GM23248 (cell line): ENCODE data around the gene PIEZO2. TPM values are rescaled to one million over a fixed set of nuclear protein-coding genes. Genes with fewer than 3 reads are reported as not detected.

ENCODE experiments used
- DNase-seq: peaks from one replicate; pipeline ENCODE4 v3.0.0-alpha.2; 2015
- H2AFZ ChIP-seq: fragments of 200-600 bp; sonication (generic); 2 replicates; pipeline ENCODE4 v1.6.1; 2016; ENCODE audit warnings: antibody characterized with exemption
- H3F3A ChIP-seq: fragments of 200-600 bp; sonication (generic); 2 replicates; pipeline ENCODE4 v1.6.1; 2016; ENCODE audit warnings: mild to moderate bottlenecking, antibody characterized with exemption, mixed run types; ENCODE audit not compliant: insufficient read depth
- H3K27ac ChIP-seq: fragments of 200-600 bp; sonication (generic); 2 replicates; pipeline ENCODE4 v1.5.1; 2016; ENCODE audit warnings: mild to moderate bottlenecking
- H3K27me3 ChIP-seq: fragments of 200-600 bp; sonication (generic); replicated peaks from 2 replicates; pipeline ENCODE4 v1.6.1; 2016; ENCODE audit warnings: mild to moderate bottlenecking; ENCODE audit not compliant: insufficient read depth
- H3K36me3 ChIP-seq: fragments of 200-600 bp; sonication (generic); 2 replicates; pipeline ENCODE4 v1.6.1; 2016; ENCODE audit warnings: low read depth, mild to moderate bottlenecking
- H3K4me1 ChIP-seq: fragments of 200-600 bp; sonication (generic); 2 replicates; pipeline ENCODE4 v1.6.1; 2016; ENCODE audit warnings: mild to moderate bottlenecking; ENCODE audit not compliant: insufficient read depth
- H3K4me2 ChIP-seq: fragments of 200-600 bp; sonication (generic); one replicate; pipeline ENCODE4 v1.6.1; 2016; ENCODE audit warnings: mild to moderate bottlenecking; ENCODE audit not compliant: unreplicated experiment
- H3K4me3 ChIP-seq: fragments of 200-600 bp; sonication (generic); 2 replicates; pipeline ENCODE4 v1.5.1; 2016; ENCODE audit warnings: mild to moderate bottlenecking
- H3K79me2 ChIP-seq: fragments of 200-600 bp; sonication (generic); 2 replicates; pipeline ENCODE4 v1.6.1; 2016; ENCODE audit warnings: mild to moderate bottlenecking; ENCODE audit not compliant: insufficient read depth
- H3K9ac ChIP-seq: fragments of 200-600 bp; sonication (generic); 2 replicates; pipeline ENCODE4 v1.6.1; 2016; ENCODE audit warnings: mild to moderate bottlenecking
- H3K9me2 ChIP-seq: fragments of 200-600 bp; sonication (generic); 2 replicates; pipeline ENCODE4 v1.6.1; 2016; ENCODE audit warnings: mixed run types, mild to moderate bottlenecking, moderate library complexity; ENCODE audit not compliant: insufficient read depth
- H3K9me3 ChIP-seq: fragments of 200-600 bp; sonication (generic); one replicate; pipeline ENCODE4 v1.6.1; 2017; ENCODE audit warnings: low read depth
- H4K20me1 ChIP-seq: fragments of 200-600 bp; sonication (generic); 2 replicates; pipeline ENCODE4 v1.6.0; 2016; ENCODE audit not compliant: insufficient read depth
- EZH2 ChIP-seq: fragments of 200-600 bp; sonication (generic); IDR thresholded peaks from 2 replicates; pipeline ENCODE4 v1.6.1; 2018; ENCODE audit warnings: antibody characterized with exemption, mild to moderate bottlenecking; ENCODE audit not compliant: insufficient read depth, poor library complexity, severe bottlenecking
- EZH2phosphoT487 ChIP-seq: fragments of 200-600 bp; sonication (generic); IDR thresholded peaks from 2 replicates; pipeline ENCODE4 v1.6.1; 2018; ENCODE audit warnings: antibody characterized with exemption, moderate library complexity, mild to moderate bottlenecking, low read depth; ENCODE audit not compliant: insufficient read depth
- WGBS, 2 experiments: methylation state at CpG; one replicate each; pipeline ENCODE4 v1.1.6; 2015 to 2017; ENCODE audit warnings: low lambda C conversion rate in 2 of 2, low coverage in 1 of 2; ENCODE audit errors: missing lambda C conversion rate in 2 of 2; 5-methylcytosine and 5-hydroxymethylcytosine counted together
- in situ Hi-C: fragments of 300-500 bp; cut with MboI; formaldehyde crosslinking; loops from 2 replicates; pipeline ENCODE4 v1.15.0; 2020
- polyA plus RNA-seq: library from polyadenylated mRNA; unstranded; fragments of >200 nt; fragmentation: Nextera tagmentation; extraction: Ambion mirVana; gene quantifications from 2 replicates; pipeline ENCODE4 v1.2.1, GENCODE V29; 2016
- total RNA-seq: library from RNA; depleted of rRNA; stranded (reverse); fragments of >200 nt; shearing (Covaris generic); gene quantifications from 2 replicates; pipeline ENCODE4 v1.2.3, GENCODE V29; 2014

PIEZO2 gene
- total and polyA plus RNA-seq, 2 experiments from 2014 or later, result 0.93 to 1.5 TPM

- Histone ChIP-seq H3K9me2 (no peaks in the 10 kb centered on the region), H3K4me2 (no peak overlapping the region), H4K20me1 (no peaks in the 10 kb centered on the region), H3K9me3 (no peaks in the 10 kb centered on the region), H2AFZ (no peak overlapping the region), H3K36me3 (no peaks in the 10 kb centered on the region), H3K27me3 (no peaks in the 10 kb centered on the region; the same call in 1 of the 2 replicates), H3K27ac (no peak overlapping the region), H3K79me2 (no peaks in the 10 kb centered on the region), H3K9ac (no peak overlapping the region), H3K4me1 (no peaks in the 10 kb centered on the region), H3F3A (no peaks in the 10 kb centered on the region), H3K4me3 (no peak overlapping the region)
- in situ Hi-C loops, result no loop called here
- 52 to 55% methylated on average over 9 of the region's 9 CpGs for WGBS, 2 experiments
- TF ChIP-seq EZH2phosphoT487 (no peak), EZH2 (no peak)
- no peak for DNase-seq
Measured at GRCh38 chr18:10663750-10664149, 485.6 kb downstream of the PIEZO2 start.

- no peaks in the 10 kb centered on the region for H3F3A ChIP-seq
- no peaks in the 10 kb centered on the region for H4K20me1 ChIP-seq
- peak; percentile 48 for DNase-seq
- 43 to 47% methylated on average over 2 of the region's 2 CpGs for WGBS, 2 experiments
- no peaks in the 10 kb centered on the region; the same call in 1 of the 2 replicates for H3K27me3 ChIP-seq
- no peak overlapping the region for H3K27ac ChIP-seq
- H3K9ac ChIP-seq, result 0 out of 2 replicates have a peak overlapping the region, but pooled peaks have one; percentile 12
- H3K36me3 ChIP-seq, result no peaks in the 10 kb centered on the region
- no peaks in the 10 kb centered on the region for H3K9me3 ChIP-seq
- H3K4me3 ChIP-seq, result no peak overlapping the region
- H2AFZ ChIP-seq, result no peak overlapping the region
- in situ Hi-C loops, result no loop called here
- no peak overlapping the region for H3K4me2 ChIP-seq
- TF ChIP-seq EZH2phosphoT487, result no peak
- TF ChIP-seq EZH2, result no peak
- H3K4me1 ChIP-seq, result no peaks in the 10 kb centered on the region
- no peaks in the 10 kb centered on the region for H3K79me2 ChIP-seq
- H3K9me2 ChIP-seq, result no peaks in the 10 kb centered on the region
Measured at GRCh38 chr18:10661317-10661716, 488.1 kb downstream of the PIEZO2 start.

GRCh38 chr18:10660179-10660884 is 489.0 kb downstream of the PIEZO2 start:
- Histone ChIP-seq H3K9me3 (no peaks in the 10 kb centered on the region), H3K36me3 (no peaks in the 10 kb centered on the region), H3K27me3 (no peaks in the 10 kb centered on the region; the same call in 1 of the 2 replicates), H3K27ac (no peak overlapping the region), H3K4me1 (no peaks in the 10 kb centered on the region), H3F3A (no peaks in the 10 kb centered on the region), H3K9me2 (no peaks in the 10 kb centered on the region), H3K4me2 (no peak overlapping the region), H3K4me3 (no peak overlapping the region), H3K9ac (peak overlapping the region; percentile 12; the same call in 1 of the 2 replicates), H3K79me2 (no peaks in the 10 kb centered on the region), H4K20me1 (no peaks in the 10 kb centered on the region), H2AFZ (no peak overlapping the region)
- TF ChIP-seq EZH2 (no peak), EZH2phosphoT487 (no peak)
- in situ Hi-C loops, result no loop called here
- WGBS, 2 experiments, result 21 to 23% methylated on average over 13 of the region's 13 CpGs
- peak; percentile 79 for DNase-seq

- TF ChIP-seq EZH2phosphoT487 (no peak), EZH2 (no peak)
- Histone ChIP-seq H3K4me1 (no peaks in the 10 kb centered on the region), H4K20me1 (no peaks in the 10 kb centered on the region), H3K79me2 (no peaks in the 10 kb centered on the region), H3F3A (no peaks in the 10 kb centered on the region), H3K27me3 (no peaks in the 10 kb centered on the region; the same call in 1 of the 2 replicates), H3K9me3 (no peaks in the 10 kb centered on the region), H3K4me3 (no peak overlapping the region), H3K36me3 (no peaks in the 10 kb centered on the region), H3K9me2 (no peaks in the 10 kb centered on the region), H3K27ac (no peak overlapping the region), H2AFZ (no peak overlapping the region), H3K4me2 (no peak overlapping the region), H3K9ac (no peak overlapping the region)
- 58 to 61% methylated on average over 5 of the region's 5 CpGs for WGBS, 2 experiments
- DNase-seq, result no peak
- in situ Hi-C loops, result no loop called here
Measured at GRCh38 chr18:10659594-10659993, 489.8 kb downstream of the PIEZO2 start.
